ENCODE data around the gene S100A1. TPM values are rescaled to one million over a fixed set of nuclear protein-coding genes. Genes with fewer than 3 reads are reported as not detected.

The S100A1 gene
- total RNA-seq, 1 donor from 2014 or later, result not detected

- Histone ChIP-seq H2AFZ (replicated peaks) (no peak overlapping the region), H3K79me2 (ENCODE audit: low read depth) (peaks cover 56% of the 10 kb centered on the region), H3K36me3 (peaks cover 33% of the 10 kb centered on the region), H3K4me2 (no peak overlapping the region), H3K4me3 (no peak overlapping the region), H3K27ac (peak overlapping the region; percentile 16), H4K20me1 (ENCODE audit: low read depth) (peaks cover 41% of the 10 kb centered on the region), H3F3A (ENCODE audit: low read depth) (peaks cover 61% of the 10 kb centered on the region), H3K9me3 (ENCODE audit: low read depth) (no peaks in the 10 kb centered on the region), H3K27me3 (no peaks in the 10 kb centered on the region), H3K9ac (no peak overlapping the region), H3K4me1 (no peaks in the 10 kb centered on the region)
- Mint-ChIP-seq H3K4me3 (no peak overlapping the region), H3K27me3 (ENCODE audit: insufficient read depth, low read depth) (peaks cover 6% of the 10 kb centered on the region), H3K9me3 (peaks cover 2% of the 10 kb centered on the region), H3K36me3 (peaks cover 41% of the 10 kb centered on the region), H3K27ac (no peak overlapping the region), H3K4me1 (no peaks in the 10 kb centered on the region)
- TF ChIP-seq CTCF (IDR thresholded peaks at IDR 0.05) (no peak), EZH2phosphoT487 (IDR thresholded peaks at IDR 0.05) (no peak), EZH2 (IDR thresholded peaks at IDR 0.05) (no peak)
- no peak for DNase-seq (ENCODE audit: low spot score)
Observed at GRCh38 chr1:153643100-153643499, 14.9 kb downstream of the S100A1 start.

DNA sequence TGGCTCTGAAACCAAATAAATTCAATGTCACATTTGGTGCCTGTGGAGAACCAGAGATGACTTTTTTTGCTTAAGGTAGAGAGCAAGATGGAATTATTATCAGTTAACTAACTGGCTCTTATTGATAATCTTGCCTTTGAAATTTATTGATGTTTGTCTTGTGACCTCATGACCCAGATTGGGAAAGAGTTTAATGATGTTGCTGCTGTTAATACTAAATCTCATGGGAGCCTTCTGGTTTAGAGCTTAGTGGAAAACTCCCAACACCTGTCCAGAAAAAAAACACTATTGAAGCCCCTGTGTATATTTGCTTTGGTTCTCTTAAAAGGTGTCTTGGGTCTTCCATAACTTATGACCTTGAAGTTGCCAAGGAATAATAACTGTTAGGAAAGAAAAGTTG, 15.6 kb downstream of the S100A1 start:
- Mint-ChIP-seq H3K36me3 (peaks cover 41% of the 10 kb centered on the region), H3K9me3 (peaks cover 2% of the 10 kb centered on the region), H3K27me3 (ENCODE audit: insufficient read depth, low read depth) (peaks cover 8% of the 10 kb centered on the region), H3K4me1 (no peaks in the 10 kb centered on the region), H3K4me3 (no peak overlapping the region), H3K27ac (no peak overlapping the region)
- Histone ChIP-seq H3K79me2 (ENCODE audit: low read depth) (peaks cover 49% of the 10 kb centered on the region), H3K4me2 (no peak overlapping the region), H3F3A (ENCODE audit: low read depth) (peaks cover 61% of the 10 kb centered on the region), H3K4me1 (no peaks in the 10 kb centered on the region), H2AFZ (replicated peaks) (no peak overlapping the region), H3K27ac (no peak overlapping the region), H3K9ac (peak overlapping the region; percentile 12), H4K20me1 (ENCODE audit: low read depth) (peaks cover 41% of the 10 kb centered on the region), H3K36me3 (peaks cover 28% of the 10 kb centered on the region), H3K9me3 (ENCODE audit: low read depth) (no peaks in the 10 kb centered on the region), H3K4me3 (no peak overlapping the region), H3K27me3 (no peaks in the 10 kb centered on the region)
- no peak for DNase-seq (ENCODE audit: low spot score)
- TF ChIP-seq CTCF (IDR thresholded peaks at IDR 0.05), result no peak
- TF ChIP-seq EZH2phosphoT487 (IDR thresholded peaks at IDR 0.05), result no peak
- TF ChIP-seq EZH2 (IDR thresholded peaks at IDR 0.05), result no peak

GRCh38 chr1:153646672-153647345, 18.6 kb downstream of the S100A1 start:
- H3K4me1 Mint-ChIP-seq, result no peaks in the 10 kb centered on the region
- no peak overlapping the region for H3K9ac ChIP-seq
- peaks cover 33% of the 10 kb centered on the region for H3K36me3 Mint-ChIP-seq
- H3K4me2 ChIP-seq, result no peak overlapping the region
- no peak overlapping the region for H3K27ac Mint-ChIP-seq
- H3K27me3 ChIP-seq, result no peaks in the 10 kb centered on the region
- H3K9me3 ChIP-seq (ENCODE audit: low read depth), result no peaks in the 10 kb centered on the region
- H3K4me1 ChIP-seq, result no peaks in the 10 kb centered on the region
- peaks cover 24% of the 10 kb centered on the region for H4K20me1 ChIP-seq (ENCODE audit: low read depth)
- H3K79me2 ChIP-seq (ENCODE audit: low read depth), result peaks cover 19% of the 10 kb centered on the region
- no peak overlapping the region for H2AFZ ChIP-seq (replicated peaks)
- H3K27ac ChIP-seq, result peak overlapping the region; percentile 42
- no peak overlapping the region for H3K4me3 Mint-ChIP-seq
- no peak overlapping the region for H3K4me3 ChIP-seq
- peaks cover 14% of the 10 kb centered on the region for H3K27me3 Mint-ChIP-seq (ENCODE audit: insufficient read depth, low read depth)
- H3K9me3 Mint-ChIP-seq, result peaks cover 2% of the 10 kb centered on the region
- peaks cover 20% of the 10 kb centered on the region for H3K36me3 ChIP-seq
- H3F3A ChIP-seq (ENCODE audit: low read depth), result peaks cover 53% of the 10 kb centered on the region
- no peak for DNase-seq (ENCODE audit: low spot score)
- TF ChIP-seq EZH2 (IDR thresholded peaks at IDR 0.05) (no peak), EZH2phosphoT487 (IDR thresholded peaks at IDR 0.05) (no peak), CTCF (IDR thresholded peaks at IDR 0.05) (no peak)
